HG03432 (cell line): ENCODE measurements around the gene CDC37L1.
A peak's percentile ranks its signal among the peaks of the same experiment; 100 is the strongest.
"Not testable (repeated sequence)": the region's sequence is repeated elsewhere in the genome, so short reads cannot be mapped to it uniquely, and the experiment has no call there.

Experiments used
- ATAC-seq: cut with Tn5 transposase; IDR thresholded peaks from one replicate; pipeline ENCODE4 v1.9.1; 2021; ENCODE audit warnings: mild to moderate bottlenecking, moderate library complexity; ENCODE audit not compliant: unreplicated experiment

CDC37L1 gene

DNA sequence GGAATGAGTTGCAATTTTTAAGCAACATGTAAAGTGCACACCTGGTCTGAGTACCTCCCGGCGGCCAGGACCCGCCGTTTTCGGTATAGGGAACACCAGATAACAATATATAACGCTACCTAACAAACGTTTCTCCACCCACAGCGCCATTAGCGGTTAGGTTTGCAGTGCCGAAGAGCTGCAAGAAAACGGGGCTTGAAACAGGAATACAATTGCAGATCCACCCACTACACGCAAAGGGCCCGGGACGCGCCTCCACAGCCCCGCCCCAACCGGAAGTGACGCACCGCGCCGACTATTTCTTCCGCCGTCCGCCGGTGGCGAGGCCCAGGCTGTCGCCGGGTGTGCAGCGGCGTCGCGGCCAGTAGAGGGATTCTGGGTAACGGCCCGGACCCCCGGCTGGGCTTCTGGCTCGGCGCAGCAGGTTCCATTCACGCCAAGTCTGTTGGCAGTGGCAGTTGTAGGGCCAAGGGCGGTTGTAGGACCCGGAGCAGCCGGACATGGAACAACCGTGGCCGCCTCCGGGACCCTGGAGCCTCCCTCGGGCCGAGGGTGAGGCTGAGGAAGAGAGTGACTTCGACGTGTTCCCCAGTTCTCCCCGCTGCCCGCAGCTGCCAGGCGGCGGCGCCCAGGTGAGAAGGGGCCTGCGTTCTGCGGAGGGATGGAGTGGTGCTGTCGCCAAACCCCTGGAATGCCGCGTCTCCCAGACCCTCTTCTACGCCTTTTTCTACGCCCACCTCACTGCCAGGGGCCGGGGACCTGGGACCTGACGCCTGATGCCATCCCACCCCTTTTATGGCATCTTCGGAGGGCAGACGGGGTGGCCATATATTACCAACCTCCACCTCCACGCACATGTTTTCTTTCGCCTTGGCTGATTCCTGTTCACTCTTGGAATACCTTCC is at the start of gene CDC37L1:
CDC37L1 (plus strand) TSS at position 302 of the 905 bp plus-strand sequence; CDS start at position 501, 199 bp downstream.
- ATAC-seq: peak; percentile 98

DNA sequence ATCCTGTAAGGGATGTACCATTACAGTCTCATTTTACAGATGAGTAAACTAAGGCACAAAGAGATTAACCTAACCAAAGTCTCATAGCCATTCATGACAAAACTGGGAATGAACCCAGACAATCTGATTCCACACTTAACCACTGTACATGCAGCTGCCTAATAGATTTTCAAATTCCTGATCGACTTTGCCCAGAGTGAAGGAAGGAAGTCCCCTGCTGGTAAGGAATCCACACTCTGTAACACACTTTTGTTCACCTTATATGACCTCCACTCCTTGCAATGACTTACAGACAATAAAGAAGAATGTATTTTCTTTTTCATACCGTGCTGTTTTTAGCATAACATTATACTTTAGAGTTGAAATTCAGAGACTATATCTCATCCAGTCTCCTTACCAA is 48.5 kb upstream of the CDC37L1 start:
- ATAC-seq: no peak

DNA sequence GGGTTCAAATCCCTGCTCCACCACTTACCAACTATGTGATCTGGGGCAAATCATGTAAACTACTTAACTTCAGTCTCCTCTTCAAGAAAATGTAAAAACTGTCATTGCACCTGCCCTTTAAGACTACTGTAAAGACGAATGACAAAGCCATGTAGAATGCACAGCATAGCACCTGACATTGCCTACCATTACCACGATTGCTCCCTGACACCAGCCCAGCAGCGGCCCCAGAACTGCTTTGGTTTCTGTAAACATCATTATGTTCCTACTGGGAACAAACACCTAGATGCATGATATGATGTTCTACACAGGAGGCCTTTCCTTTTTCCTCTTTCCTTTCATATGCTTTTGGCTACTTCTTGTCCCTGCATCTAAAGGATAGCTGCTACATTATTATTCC is 40.4 kb upstream of the CDC37L1 start:
- ATAC-seq: no peak

DNA sequence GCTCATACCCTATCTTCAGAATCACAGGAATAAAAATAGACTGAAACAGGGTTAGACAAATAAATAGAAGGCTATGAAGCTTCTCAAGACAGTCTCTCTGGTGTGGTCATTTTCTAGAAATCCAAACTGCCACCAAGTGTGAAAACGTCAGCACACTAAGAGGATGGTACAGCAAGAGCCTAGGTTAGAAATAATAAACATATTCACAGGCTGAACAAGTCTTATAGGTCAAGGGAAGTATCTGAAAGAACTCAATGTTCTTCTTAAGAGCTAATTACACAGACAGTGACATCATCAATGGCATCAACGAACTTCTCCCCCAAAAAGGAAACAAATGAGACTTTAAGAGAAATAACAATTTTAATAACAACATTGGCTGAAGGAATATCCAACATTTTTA is 39.9 kb upstream of the CDC37L1 start:
- no peak for ATAC-seq

DNA sequence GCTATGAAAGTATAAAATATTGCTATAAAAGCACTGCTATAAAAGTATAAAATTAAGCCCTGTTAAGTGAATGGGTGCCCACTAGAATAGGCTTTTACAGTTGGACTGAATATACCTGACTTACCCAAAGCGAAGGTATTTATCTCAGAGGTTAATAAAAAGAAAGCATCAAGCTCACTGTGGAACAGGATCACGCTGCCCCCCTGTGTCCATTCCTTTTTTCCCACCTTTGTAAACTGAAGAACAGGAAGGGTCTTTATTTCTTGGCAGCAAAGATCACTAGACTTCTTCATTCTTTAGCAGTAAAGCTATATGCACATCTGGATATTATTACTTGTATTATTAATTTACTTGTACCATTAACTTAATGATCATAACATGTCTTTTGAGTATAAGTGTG is 39.3 kb upstream of the CDC37L1 start:
- ATAC-seq: no peak

DNA sequence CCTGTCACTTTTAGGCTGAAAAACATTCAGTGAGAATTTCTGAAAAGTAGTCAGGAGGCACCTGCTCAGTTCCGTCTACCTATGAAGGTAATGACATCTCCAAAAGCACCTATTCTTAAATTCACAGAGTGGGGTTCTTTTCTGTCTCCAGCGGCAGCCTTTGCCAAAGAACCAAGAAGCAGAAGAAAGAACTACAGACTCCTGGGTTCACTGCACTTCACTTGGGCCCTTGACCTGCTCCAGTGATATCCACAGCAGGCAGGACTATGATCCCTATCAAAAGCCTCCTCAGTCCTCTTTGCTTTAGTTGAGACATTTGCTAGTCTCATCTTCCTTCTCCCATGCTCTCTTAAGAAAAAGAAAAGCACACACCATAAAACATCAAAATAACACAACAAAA is 37.0 kb upstream of the CDC37L1 start:
- no peak for ATAC-seq

DNA sequence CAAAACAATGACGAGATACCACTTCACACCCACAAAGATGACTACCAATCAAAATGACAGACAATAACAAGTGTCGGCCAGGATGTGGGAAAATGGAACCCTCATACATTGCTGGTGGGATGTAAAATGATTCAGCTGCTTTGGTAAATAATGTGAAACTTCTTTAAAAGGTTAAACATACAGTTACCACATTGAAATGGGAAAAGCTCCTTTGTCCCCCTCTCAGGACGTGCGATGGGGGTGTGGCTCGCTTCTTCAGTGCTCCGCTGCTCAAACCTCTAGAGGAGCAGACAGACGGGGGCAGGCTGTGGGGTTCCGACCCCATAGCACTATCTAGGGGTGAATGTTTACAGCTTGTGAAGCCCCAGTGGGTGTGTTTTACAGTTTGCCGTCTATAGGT is 25.3 kb upstream of the CDC37L1 start:
- ATAC-seq: no peak

DNA sequence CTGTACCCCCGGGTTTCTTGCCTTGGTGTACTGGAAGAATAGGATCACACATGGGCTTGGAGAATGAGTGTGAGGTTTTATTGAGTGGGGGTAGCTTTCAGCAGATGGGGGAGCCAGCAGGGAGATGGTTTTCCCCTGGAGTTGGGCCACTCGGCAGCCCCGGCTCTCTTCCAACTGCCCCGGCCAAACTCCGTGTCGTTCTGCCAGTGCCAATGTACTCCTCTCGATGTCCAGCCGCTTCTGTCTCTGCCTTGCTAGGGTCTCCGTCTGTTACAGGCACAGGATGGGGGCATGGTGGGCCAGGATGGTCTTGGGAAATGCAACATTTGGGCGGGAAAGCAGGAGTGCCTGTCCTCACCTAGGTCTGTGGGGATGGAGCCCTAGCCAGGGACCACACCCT is 24.8 kb upstream of the CDC37L1 start:
- no peak for ATAC-seq

DNA sequence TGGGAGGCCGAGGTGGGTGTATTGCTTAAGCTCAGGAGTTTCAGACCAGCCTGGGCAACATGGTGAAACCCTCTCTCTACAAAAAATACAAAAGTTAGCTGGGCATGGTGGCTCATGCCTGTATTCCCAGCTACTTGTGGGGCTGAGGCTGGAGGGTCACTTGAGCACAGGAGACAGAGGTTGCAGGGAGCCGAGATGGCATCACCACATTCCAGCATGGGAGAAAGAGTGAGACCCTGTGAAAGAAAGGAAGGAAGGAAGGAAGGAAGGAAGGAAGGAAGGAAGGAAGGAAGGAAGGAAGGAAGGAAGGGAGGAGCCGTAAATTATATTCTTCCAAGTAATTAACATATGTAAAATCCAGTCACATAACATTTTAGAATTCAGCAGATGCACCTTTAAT is 23.2 kb upstream of the CDC37L1 start:
- not testable (repeated sequence) for ATAC-seq

DNA sequence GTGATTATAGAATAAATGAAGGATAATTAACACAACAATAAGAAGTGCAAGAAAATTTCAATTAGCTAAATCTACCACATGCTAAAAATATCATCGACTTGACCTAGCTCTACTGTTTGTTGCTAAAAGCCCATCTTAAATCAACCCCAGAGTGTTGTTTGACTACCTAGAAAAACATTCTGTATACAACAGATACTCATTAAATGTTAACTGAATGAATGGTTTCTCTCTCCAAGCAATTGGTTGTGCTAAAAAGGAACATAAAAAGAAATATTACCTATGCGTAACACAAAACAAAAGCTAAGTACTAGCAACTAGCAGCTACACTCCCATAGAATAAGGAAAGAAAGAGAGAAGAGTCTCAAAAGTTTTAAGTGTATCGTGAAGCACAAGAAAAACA is 22.7 kb upstream of the CDC37L1 start:
- no peak for ATAC-seq

DNA sequence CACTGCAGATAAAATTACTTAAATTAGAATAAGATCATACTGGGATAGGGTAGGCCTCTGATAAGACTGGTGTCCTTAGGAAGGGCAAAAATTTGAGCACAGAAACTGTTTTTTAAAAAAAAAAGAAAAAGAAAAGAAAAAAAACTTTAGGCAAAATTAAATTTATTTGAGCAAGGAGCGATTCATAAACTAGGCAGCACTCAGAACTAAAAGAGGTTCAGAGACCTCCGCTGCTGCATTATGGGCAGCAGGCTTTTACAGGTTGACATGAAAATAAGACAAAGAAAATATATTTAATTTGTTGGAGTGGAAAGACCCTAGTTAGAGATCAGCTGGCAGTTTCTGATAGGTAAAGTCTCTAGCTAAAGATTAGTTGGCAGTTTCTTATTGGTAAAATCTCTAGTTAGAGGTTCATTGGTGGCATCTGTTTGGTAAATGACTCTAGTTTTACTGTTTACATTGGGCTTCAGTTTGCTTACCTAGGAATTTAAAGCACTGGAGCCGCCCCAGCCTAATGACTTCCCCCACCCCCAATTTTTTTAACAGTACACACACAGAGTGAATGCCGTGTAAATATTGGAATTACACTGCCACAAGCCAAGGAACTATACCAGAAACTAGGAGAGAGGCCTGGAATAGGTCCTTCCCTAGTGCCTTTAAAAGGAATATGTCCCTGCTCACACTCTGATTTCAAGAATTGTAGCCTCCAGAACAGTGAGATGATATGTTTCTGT is 21.8 kb upstream of the CDC37L1 start:
- no peak for ATAC-seq

DNA sequence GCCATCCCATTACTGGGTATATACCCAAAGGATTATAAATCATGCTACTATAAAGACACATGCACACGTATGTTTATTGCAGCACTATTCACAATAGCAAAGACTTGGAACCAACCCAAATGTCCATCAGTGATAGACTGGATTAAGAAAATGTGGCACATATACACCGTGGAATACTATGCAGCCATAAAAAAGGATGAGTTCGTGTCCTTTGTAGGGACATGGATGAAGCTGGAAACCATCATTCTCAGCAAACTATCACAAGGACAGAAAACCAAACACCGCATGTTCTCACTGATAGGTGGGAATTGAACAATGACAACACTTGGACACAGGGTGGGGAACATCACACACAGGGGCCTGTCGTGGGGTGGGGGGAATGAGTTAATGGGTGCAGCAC is 18.7 kb upstream of the CDC37L1 start:
- not testable (repeated sequence) for ATAC-seq

DNA sequence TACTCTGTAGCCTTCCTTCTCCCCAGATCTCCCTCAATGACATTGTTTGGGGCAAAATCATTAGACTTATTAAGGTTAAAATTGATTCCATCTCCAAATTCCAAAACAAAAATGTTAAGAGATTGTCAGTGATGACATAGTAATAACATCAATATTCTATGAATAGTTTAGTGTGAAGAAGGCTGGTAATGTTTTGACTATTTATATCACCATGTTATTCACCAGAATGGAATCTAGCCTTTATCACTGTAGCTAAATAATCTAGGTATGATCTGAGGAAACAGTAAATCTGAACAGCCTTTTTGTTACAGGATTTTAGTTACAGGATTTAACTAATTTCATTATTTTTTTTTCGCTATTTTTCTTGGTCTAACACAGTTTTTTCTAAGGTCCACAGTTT is 18.2 kb upstream of the CDC37L1 start:
- no peak for ATAC-seq

DNA sequence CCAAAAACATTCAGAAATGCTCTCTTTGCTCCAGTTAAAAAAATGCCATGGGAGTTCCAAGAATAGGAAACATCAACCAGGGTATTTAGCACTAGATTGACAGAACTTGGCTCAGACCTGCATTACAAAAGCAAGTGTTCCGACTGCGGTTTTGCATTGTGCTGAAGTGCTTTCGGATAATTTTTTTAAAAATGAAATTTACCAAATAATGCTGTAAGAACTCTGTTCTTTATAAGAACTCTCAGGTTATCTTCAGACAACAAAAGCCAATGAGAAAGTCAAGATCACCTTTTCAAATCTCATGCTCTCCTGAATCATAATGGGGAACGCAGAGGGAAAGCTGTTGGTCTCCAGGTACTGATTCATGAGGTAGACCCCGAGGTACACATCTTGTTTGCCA is 17.8 kb upstream of the CDC37L1 start:
- no peak for ATAC-seq

DNA sequence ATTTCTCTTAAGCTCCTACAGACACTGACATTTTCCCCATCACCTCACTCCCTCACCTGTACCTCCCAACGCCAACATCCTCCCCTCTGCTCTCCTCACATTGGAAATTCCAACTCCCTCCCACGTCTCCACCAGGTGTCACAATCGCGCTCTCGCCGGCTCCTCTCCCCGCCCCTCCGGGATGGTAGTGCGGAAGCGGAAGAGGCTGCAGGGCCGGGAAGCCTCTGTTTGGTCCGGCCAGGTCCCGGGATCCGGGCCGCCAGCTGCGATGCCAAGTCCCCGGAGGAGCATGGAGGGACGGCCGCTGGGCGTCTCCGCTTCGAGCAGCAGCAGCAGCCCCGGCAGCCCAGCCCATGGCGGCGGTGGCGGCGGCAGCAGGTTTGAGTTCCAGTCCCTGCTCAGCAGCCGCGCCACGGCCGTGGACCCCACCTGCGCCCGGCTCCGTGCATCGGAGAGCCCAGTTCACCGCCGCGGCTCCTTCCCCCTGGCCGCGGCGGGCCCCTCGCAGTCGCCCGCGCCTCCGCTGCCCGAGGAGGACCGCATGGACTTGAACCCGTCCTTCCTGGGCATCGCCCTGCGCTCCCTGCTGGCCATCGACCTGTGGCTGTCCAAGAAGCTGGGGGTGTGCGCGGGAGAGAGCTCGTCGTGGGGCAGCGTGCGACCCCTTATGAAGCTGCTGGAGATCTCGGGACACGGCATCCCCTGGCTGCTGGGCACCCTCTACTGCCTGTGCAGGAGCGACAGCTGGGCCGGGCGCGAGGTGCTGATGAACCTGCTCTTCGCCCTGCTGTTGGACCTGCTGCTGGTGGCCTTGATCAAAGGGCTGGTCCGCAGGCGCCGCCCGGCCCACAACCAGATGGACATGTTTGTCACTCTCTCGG is 17.0 kb upstream of the CDC37L1 start, which contains the start of gene PLPP6:
PLPP6 (plus strand) TSS at position 187 of the 881 bp plus-strand sequence; CDS start at position 269, 82 bp downstream.
- peak; percentile 92 for ATAC-seq

DNA sequence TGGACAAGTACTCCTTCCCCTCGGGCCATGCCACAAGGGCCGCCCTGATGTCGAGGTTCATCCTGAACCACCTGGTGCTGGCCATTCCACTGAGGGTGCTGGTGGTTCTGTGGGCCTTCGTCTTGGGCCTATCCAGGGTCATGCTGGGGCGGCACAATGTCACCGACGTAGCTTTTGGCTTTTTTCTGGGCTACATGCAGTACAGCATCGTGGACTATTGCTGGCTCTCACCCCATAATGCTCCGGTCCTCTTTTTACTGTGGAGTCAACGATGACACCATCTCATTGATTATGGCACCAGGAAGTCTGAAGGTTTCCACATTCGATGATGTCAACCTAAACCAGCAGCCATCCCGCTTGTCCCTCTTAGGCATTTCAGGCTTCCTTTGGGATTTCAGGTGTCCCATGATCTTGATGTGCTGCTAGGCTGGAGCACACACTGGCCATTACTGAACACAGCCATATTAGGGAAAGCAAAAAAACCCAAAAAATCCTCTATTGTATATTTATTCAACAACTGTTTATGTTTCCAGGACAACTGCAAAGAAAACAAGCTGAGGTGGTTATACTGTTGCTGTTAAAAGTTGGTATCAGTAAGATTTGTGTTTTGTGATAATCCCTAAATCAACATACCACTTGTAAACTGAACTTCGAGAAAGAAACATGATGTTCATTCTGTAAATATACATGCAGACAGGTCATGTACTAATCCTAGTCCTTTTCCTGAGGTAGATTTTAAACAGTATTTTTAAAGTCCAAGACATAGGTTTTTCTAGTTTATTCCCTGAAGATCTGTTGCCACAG is 16.2 kb upstream of the CDC37L1 start:
- ATAC-seq: no peak

DNA sequence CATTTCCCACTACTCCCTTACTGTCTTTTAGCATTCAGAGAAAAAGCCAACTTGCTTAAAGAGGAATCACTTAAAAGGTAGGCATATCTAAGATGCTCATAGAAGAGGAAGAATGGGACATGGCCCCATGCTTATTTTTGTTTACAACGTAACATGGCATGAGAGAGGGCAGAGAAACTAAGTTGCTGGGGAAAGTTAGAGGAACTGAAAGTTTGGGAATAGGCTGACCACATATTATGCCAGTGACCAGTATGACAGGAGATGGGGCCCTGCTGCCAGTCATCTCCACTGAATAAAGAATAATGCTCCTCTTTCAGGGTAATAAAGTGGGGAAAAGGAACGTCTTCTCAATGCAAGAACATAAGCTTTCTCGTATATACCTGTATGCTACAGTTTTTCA is 15.4 kb upstream of the CDC37L1 start:
- no peak for ATAC-seq

DNA sequence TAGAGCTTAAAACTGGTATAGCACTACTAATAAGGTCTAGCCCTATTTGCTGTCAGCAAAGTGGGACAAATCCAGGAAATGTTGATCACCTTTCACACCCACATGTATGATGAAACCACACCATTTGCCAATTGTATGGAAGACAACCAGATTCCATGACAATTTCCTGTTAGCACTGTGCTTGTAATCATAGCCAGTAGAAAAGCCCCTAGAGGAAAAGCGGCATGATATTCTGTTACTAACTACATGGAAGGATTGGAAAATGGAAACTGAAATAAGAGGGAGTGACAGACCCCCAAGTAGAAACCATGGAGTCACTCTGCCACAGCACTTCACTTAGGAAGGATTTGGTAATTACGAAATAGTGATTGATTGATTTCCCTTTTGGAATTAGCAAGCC is 14.0 kb upstream of the CDC37L1 start:
- no peak for ATAC-seq

DNA sequence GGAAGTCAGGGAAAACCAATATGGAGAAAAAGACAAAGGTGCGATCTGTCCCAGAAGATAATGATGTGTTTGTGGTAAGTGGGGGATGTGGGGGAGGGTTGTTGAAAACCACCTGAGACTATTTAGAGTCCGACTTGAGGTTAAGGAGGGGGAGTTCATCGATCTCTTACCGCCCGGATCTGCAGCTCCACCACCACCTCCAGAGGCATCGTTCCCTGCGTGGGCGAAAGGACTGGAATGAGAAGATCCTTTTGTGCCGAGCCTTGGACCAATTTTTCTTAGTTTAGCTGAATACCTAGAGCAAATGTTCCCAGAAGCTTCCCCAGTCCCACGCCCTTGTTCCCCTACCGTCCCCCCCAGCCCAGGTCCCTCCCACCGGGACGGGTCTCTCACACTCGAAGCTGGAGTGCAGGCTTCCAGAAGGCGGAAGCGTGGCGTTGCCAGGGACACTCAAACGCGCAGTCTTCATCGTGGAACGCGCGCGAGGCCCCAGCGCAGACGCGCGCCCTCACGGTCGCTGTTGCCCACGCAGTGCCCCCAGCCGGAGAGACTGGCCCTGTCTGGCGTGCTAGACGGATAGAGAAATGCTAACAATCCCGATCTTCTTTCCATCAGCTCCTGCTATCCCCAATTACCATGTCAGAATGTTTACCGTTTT is 13.2 kb upstream of the CDC37L1 start, which contains the start of gene SPATA6L:
SPATA6L (minus strand) TSS at position 439 of the 658 bp plus-strand sequence; CDS start at position 209, 230 bp downstream.
- ATAC-seq: no peak

DNA sequence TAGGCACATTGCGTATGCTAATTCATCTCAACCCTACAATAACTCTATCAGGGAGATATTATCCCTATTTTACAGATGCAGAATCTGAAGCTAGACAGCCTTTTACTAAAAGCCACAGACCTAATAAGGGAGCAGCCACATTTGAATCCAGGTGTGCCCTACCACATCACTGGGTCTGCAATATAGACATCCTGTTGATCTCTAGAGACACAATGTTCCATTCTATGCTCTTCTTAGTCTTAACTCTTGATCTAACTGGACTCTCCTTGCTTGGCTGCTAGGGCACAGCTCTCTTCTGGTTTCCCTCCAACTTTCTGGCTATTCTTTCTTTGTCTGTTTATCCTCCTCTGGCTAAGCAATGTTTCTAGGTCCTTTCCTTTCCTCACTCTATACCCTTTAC is 11.7 kb upstream of the CDC37L1 start:
- ATAC-seq: no peak
